GM12878 (cell line): Measurements from ENCODE around the gene DDRGK1. TPM values are rescaled to one million over a fixed set of nuclear protein-coding genes. Genes with fewer than 3 reads are reported as not detected.

Source experiments
- ATAC-seq: fragments of 200-7000 bp; cut with Tn5 transposase; 3 replicates; pipeline ENCODE4 v1.9.1; 2020; ENCODE audit warnings: mild to moderate bottlenecking, moderate library complexity
- BruUV-seq: library from RNA; stranded (reverse); fragments of 400-500 nt; replicated peaks from 2 replicates; lab custom pipeline; 2021; lab: Mats Ljungman, UMichigan
- CTCF ChIA-PET: fragments of 300-600 bp; sonication (Branson Sonifier 250); formaldehyde crosslinking; extraction: SDS; loops from one replicate; lab custom pipeline; 2021; ENCODE audit warnings: inconsistent platforms; lab: Yijun Ruan, JAX
- POLR2A ChIA-PET: fragments of 350-600 bp; formaldehyde crosslinking; extraction: SDS; loops from one replicate; lab custom pipeline; 2021; ENCODE audit warnings: inconsistent platforms; lab: Charles Lee
- RAD21 ChIA-PET: fragments of 300-600 bp; sonication (Branson Sonifier 250); formaldehyde crosslinking; loops from one replicate; lab custom pipeline; 2023; ENCODE audit warnings: antibody characterized with exemption; ENCODE audit not compliant: unreplicated experiment; lab: Charles Lee
- SMC1A ChIA-PET: fragments of 300-600 bp; sonication (Branson Sonifier 250); formaldehyde crosslinking; loops from one replicate; lab custom pipeline; 2023; ENCODE audit not compliant: unreplicated experiment, uncharacterized antibody; lab: Charles Lee
- DNase-seq: peaks from one replicate; pipeline ENCODE4 v3.0.0-alpha.2; 2011; ENCODE audit warnings: low read depth, low spot score
- FAIRE-seq: peaks from 3 replicates; lab custom pipeline; 2011; peaks lifted over from hg19 to GRCh38; lab: Jason Lieb, UNC
- H2AFZ ChIP-seq: 2 replicates; pipeline ENCODE4 v1.6.0; 2011; ENCODE audit warnings: low read depth, low read length, control low read depth; ENCODE audit not compliant: control insufficient read depth
- H3K27ac ChIP-seq: 2 replicates; pipeline ENCODE4 v1.5.1; 2011; ENCODE audit warnings: control low read depth; ENCODE audit not compliant: control insufficient read depth, insufficient read depth
- H3K27me3 ChIP-seq, 2 experiments: replicated peaks in 1 of 2; 2 replicates each; pipeline versions ENCODE4 v1.6.0 to v1.6.1; 2011; ENCODE audit warnings: low read length in 1 of 2; ENCODE audit not compliant: control insufficient read depth in 2 of 2, insufficient read depth in 2 of 2
- H3K36me3 ChIP-seq, 2 experiments: 2 replicates each; pipeline ENCODE4 v1.5.1; 2011; ENCODE audit warnings: low read length in 1 of 2; ENCODE audit not compliant: control insufficient read depth in 2 of 2, insufficient read depth in 2 of 2
- H3K4me1 ChIP-seq: 2 replicates; pipeline ENCODE4 v1.6.1; 2011; ENCODE audit warnings: mild to moderate bottlenecking, low read length, moderate library complexity, mixed read lengths; ENCODE audit not compliant: control insufficient read depth, insufficient read depth
- H3K4me2 ChIP-seq: 2 replicates; pipeline ENCODE4 v1.6.0; 2011; ENCODE audit warnings: control low read depth; ENCODE audit not compliant: control insufficient read depth, insufficient read depth
- H3K4me3 ChIP-seq: fragments of 200-600 bp; sonication (generic); 2 replicates; pipeline ENCODE4 v1.5.1; 2016
- H3K79me2 ChIP-seq: 2 replicates; pipeline ENCODE4 v1.6.0; 2011; ENCODE audit warnings: low read length; ENCODE audit not compliant: control insufficient read depth, insufficient read depth
- H3K9ac ChIP-seq: 2 replicates; pipeline ENCODE4 v1.8.0; 2011; ENCODE audit warnings: low read length, control low read depth, mixed read lengths; ENCODE audit not compliant: control insufficient read depth, insufficient read depth
- H3K9me3 ChIP-seq: replicated peaks from 3 replicates; pipeline ENCODE4 v1.5.1; 2011; ENCODE audit warnings: mild to moderate bottlenecking, low read length; ENCODE audit not compliant: control insufficient read depth, insufficient read depth
- H4K20me1 ChIP-seq: 2 replicates; pipeline ENCODE4 v1.6.0; 2011; ENCODE audit not compliant: control insufficient read depth, insufficient read depth
- BCL3 ChIP-seq: IDR thresholded peaks from 2 replicates; pipeline ENCODE4 v1.6.1; 2011; ENCODE audit warnings: borderline replicate concordance, low read depth, mild to moderate bottlenecking, moderate library complexity, low read length; ENCODE audit not compliant: insufficient read depth, poor library complexity, severe bottlenecking
- IRF5 ChIP-seq: fragments of 450-650 bp; IDR thresholded peaks from 2 replicates; pipeline ENCODE4 v1.6.1; 2017; ENCODE audit warnings: borderline replicate concordance
- JUND ChIP-seq: IDR thresholded peaks from 2 replicates; pipeline ENCODE4 v1.6.1; 2012; ENCODE audit warnings: low read depth, mild to moderate bottlenecking, low read length, improper control_type of control experiment, moderate library complexity
- RUNX3 ChIP-seq: IDR thresholded peaks from 2 replicates; pipeline ENCODE4 v1.6.1; 2012; ENCODE audit warnings: low read length, inconsistent platforms
- SRF ChIP-seq, 2 experiments: IDR thresholded peaks; 2 replicates each; pipeline ENCODE4 v1.6.1; 2011; ENCODE audit warnings: low read depth in 2 of 2, low read length in 2 of 2, mild to moderate bottlenecking in 1 of 2, moderate library complexity in 1 of 2
- WGBS: methylation state at CpG from one replicate; pipeline ENCODE4 v1.1.6; 2016; ENCODE audit warnings: low lambda C conversion rate; ENCODE audit not compliant: insufficient replicate concordance, insufficient coverage; ENCODE audit errors: missing lambda C conversion rate; 5-methylcytosine and 5-hydroxymethylcytosine counted together
- in situ Hi-C: fragments of 300-500 bp; cut with MboI; formaldehyde crosslinking; loops from 9 replicates; pipeline ENCODE4 v1.14.3; 2018; ENCODE audit warnings: mixed read lengths
- intact Hi-C: fragments of 100-400 bp; cut with micrococcal nuclease; formaldehyde crosslinking; loops from one replicate; pipeline ENCODE4 v1.14.2; 2022; ENCODE audit not compliant: unreplicated experiment
- polyA plus RNA-seq, 11 experiments: library from polyadenylated mRNA; depleted of rRNA in 4 of 11; unstranded in 6 of 11; stranded (reverse) in 5 of 11; fragments of >200 nt; fragmentation: Nextera tagmentation in 4 of 11; fragmentation: Illumina TruSeq in 1 of 11; extraction: Ambion mirVana in 4 of 11; extraction: Trizol in 1 of 11; gene quantifications; 1 replicate in 1 of 11; 2 replicates in 10 of 11; pipeline versions ENCODE4 v1.2.1 to v1.2.3, GENCODE V29; 2011 to 2016; ENCODE audit warnings: inconsistent platforms in 2 of 11, missing spikeins in 2 of 11, low read depth in 1 of 11
- total RNA-seq, 4 experiments: library from RNA; depleted of rRNA in 3 of 4; stranded (reverse); fragments of >200 nt in 3 of 4; fragmentation: Illumina TruSeq in 1 of 4; extraction: Trizol in 1 of 4; gene quantifications; 2 replicates each; pipeline versions ENCODE4 v1.2.1 to v1.2.3, GENCODE V29; 2013 to 2021
- TF ChIP-seq, protein P1 (sequence below): fragments of 450-650 bp; conservative IDR thresholded peaks from 2 replicates; pipeline ENCODE4 v1.6.1; 2017; ENCODE audit warnings: mild to moderate bottlenecking, moderate library complexity

The DDRGK1 gene
- total and polyA plus RNA-seq, 10 of the 15 experiments (the other 5 are each of a cell fraction or from before 2014, with no cell fraction given) = 4.0 to 55.2 (median 39.7) TPM

DNA sequence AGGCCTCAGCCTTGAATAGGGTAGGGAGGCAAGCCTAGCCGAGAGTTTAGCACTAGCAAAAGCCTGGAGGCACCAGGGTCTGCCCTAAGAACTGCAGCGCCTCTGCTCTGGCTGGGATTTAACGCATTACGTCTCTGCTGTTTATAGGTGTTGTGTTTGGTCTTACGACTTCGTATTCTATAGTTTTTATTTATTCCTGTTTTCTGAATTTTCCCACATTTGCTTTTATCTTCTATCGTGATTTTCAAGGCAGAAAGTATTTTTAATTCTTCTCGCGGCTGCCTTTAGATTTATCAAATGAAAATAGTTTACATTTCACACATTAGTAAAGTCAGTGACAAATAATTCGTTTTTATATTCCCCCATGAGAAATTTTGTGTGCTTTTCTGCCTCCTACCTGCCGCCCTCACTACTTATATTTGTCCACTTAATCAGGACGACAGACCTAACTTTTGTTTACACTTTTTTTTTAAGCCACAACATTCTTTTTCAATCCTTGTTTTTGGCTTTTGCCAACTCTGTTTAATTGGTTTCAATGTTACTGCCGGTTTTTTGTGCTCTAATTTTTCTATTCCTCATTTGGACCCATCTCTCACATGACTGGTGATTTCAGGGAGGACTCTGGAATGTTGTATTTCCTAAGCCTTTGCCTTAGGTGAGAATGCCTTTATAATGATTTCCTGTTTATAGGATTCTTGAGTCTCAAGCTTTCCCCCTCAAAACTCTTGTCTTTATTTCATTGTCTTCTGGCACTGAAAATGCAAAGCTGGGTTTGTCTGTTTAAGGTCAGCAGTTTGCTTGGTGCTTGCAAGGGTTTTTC, 29.8 kb downstream of the DDRGK1 start:
- H4K20me1 ChIP-seq = no peaks in the 10 kb centered on the region
- no peak overlapping the region for H3K9ac ChIP-seq
- TF ChIP-seq BCL3 (no peak), SRF (IDR thresholded peaks at IDR 0.05; ENCODE audit: low read depth in 2 of 2, low read length in 2 of 2) (no peak), RUNX3 (no peak), JUND (no peak), IRF5 (no peak)
- TF ChIP-seq, protein P1, sequence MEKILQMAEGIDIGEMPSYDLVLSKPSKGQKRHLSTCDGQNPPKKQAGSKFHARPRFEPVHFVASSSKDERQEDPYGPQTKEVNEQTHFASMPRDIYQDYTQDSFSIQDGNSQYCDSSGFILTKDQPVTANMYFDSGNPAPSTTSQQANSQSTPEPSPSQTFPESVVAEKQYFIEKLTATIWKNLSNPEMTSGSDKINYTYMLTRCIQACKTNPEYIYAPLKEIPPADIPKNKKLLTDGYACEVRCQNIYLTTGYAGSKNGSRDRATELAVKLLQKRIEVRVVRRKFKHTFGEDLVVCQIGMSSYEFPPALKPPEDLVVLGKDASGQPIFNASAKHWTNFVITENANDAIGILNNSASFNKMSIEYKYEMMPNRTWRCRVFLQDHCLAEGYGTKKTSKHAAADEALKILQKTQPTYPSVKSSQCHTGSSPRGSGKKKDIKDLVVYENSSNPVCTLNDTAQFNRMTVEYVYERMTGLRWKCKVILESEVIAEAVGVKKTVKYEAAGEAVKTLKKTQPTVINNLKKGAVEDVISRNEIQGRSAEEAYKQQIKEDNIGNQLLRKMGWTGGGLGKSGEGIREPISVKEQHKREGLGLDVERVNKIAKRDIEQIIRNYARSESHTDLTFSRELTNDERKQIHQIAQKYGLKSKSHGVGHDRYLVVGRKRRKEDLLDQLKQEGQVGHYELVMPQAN = no peak
- TF ChIP-seq, all 136 proteins: peak for 0
- Histone ChIP-seq H3K4me2 (peak overlapping the region; percentile 97), H3K79me2 (no peaks in the 10 kb centered on the region), H3K36me3 (no peaks in the 10 kb centered on the region), H3K4me3 (no peak overlapping the region; the same call in 1 of the 2 replicates), H3K4me1 (peaks cover 2% of the 10 kb centered on the region; the same call in 1 of the 2 replicates), H3K27me3 (peaks cover 4% of the 10 kb centered on the region in 2 experiments; a peak in 3 of 4 replicates), H2AFZ (peak overlapping the region; percentile 90; the same call in 1 of the 2 replicates), H3K9me3 (no peaks in the 10 kb centered on the region), H3K27ac (no peak overlapping the region)
- WGBS = 27% methylated on average over 13 of the region's 13 CpGs
- no peak for FAIRE-seq
- in situ Hi-C loops (no loop called here), intact Hi-C loops (no loop called here)
- ChIA-PET POLR2A (no interaction called here), SMC1A (no interaction called here), RAD21 (no interaction called here), CTCF (no interaction called here)
- TSS peak; percentile 38 for BruUV-seq
- DNase-seq = no peak
- no peak for ATAC-seq
